Activated T-helper 1 cell treated with anti-CD3 and anti-CD28 coated beads, Interleukin-12 subunit alpha, Interleukin-12 subunit beta, Interleukin-2, Interleukin-4 antibody, amounts not matched to agents 30 ng/mL and 10 ng/mL and 1 ng/mL, durations not matched to agents 14 hours and 24 hours and 36 hours (primary cell): ENCODE results near the gene DNM1L. TPM values are rescaled to one million over a fixed set of nuclear protein-coding genes. Genes with fewer than 3 reads are reported as not detected.

Source experiments
- DNase-seq: peaks from one replicate; pipeline ENCODE4 v3.0.0; 2021; ENCODE audit warnings: low spot score
- H3K27ac Mint-ChIP-seq: one replicate; pipeline ENCODE4 v1.8.0; 2021; ENCODE audit warnings: mild to moderate bottlenecking, mixed read lengths
- H3K27me3 Mint-ChIP-seq: one replicate; pipeline ENCODE4 v1.8.0; 2022; ENCODE audit warnings: mild to moderate bottlenecking, moderate library complexity, mixed read lengths; ENCODE audit not compliant: insufficient read depth
- H3K36me3 Mint-ChIP-seq: one replicate; pipeline ENCODE4 v1.8.0; 2021; ENCODE audit warnings: low read depth, mixed read lengths
- H3K4me1 Mint-ChIP-seq: one replicate; pipeline ENCODE4 v1.8.0; 2021; ENCODE audit warnings: low read depth, mixed read lengths
- H3K4me3 Mint-ChIP-seq: one replicate; pipeline ENCODE4 v1.8.0; 2021; ENCODE audit warnings: mild to moderate bottlenecking, moderate library complexity, mixed read lengths
- H3K9me3 Mint-ChIP-seq: one replicate; pipeline ENCODE4 v1.8.0; 2021; ENCODE audit warnings: mixed read lengths
- intact Hi-C: fragments of 100-400 bp; cut with micrococcal nuclease; formaldehyde crosslinking; loops from one replicate; pipeline ENCODE4 v1.15.1; 2024
- total RNA-seq: library from RNA; stranded (reverse); gene quantifications from 2 replicates; pipeline ENCODE4 v1.2.3, GENCODE V29; 2022

DNM1L gene
- total RNA-seq, result 87.0 and 91.9 TPM in 2 replicates

GRCh38 chr12:32679091-32679919, at the start of gene DNM1L:
Gene DNM1L (plus strand): TSS chr12:32679301. CDS start chr12:32679364, 63 bp downstream.
- intact Hi-C loops, result loop anchor here (1.0 to 10.0 kb wide), 7 partner anchors 76 to 1353 kb away; partner anchors contain the start of genes ALG10, AMN1, ETFBKMT and FGD4
- peak within 1 kb of the TSS; percentile 92 for H3K27ac Mint-ChIP-seq
- H3K9me3 Mint-ChIP-seq, result no peaks in the 10 kb centered on the region
- peak; percentile 90 for DNase-seq
- H3K36me3 Mint-ChIP-seq, result peaks cover 6% of the 10 kb centered on the region
- H3K27me3 Mint-ChIP-seq, result no peaks in the 10 kb centered on the region
- H3K4me1 Mint-ChIP-seq, result peaks cover 35% of the 10 kb centered on the region
- peak within 1 kb of the TSS; percentile 95 for H3K4me3 Mint-ChIP-seq

GRCh38 chr12:32641287-32641901, 37.7 kb upstream of the DNM1L start:
- no peak for DNase-seq
- Mint-ChIP-seq H3K36me3 (no peaks in the 10 kb centered on the region), H3K27me3 (no peaks in the 10 kb centered on the region), H3K27ac (no peak overlapping the region), H3K9me3 (no peaks in the 10 kb centered on the region), H3K4me3 (no peak overlapping the region), H3K4me1 (no peaks in the 10 kb centered on the region)
- intact Hi-C loops, result no loop called here

DNA sequence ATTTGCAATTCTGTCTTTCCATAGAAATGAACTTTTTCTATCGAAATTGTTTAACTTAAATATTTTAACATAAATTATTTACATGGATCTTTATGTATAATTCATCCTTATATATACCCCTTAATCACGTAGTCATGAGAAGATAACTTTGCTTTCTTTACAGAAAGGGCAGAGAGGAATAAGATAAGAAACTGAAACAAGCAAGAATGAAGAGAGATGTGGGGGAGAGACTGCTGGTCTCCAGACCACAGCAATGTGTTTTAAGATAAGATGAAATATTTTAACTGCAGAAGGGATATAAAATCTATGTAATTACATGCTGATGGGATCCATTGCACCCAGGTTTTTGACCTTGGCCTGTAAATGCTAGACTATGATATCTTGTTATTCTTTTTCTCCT, 34.7 kb upstream of the DNM1L start:
- no peaks in the 10 kb centered on the region for H3K4me1 Mint-ChIP-seq
- no peak for DNase-seq
- H3K4me3 Mint-ChIP-seq, result no peak overlapping the region
- H3K36me3 Mint-ChIP-seq, result no peaks in the 10 kb centered on the region
- peaks cover 2% of the 10 kb centered on the region for H3K27me3 Mint-ChIP-seq
- intact Hi-C loops, result no loop called here
- no peaks in the 10 kb centered on the region for H3K9me3 Mint-ChIP-seq
- H3K27ac Mint-ChIP-seq, result no peak overlapping the region

GRCh38 chr12:32647275-32647674, 31.8 kb upstream of the DNM1L start:
- Mint-ChIP-seq H3K36me3 (no peaks in the 10 kb centered on the region), H3K27ac (no peak overlapping the region), H3K9me3 (no peaks in the 10 kb centered on the region), H3K27me3 (peaks cover 4% of the 10 kb centered on the region), H3K4me3 (no peak overlapping the region), H3K4me1 (no peaks in the 10 kb centered on the region)
- DNase-seq, result no peak
- intact Hi-C loops, result no loop called here

DNA sequence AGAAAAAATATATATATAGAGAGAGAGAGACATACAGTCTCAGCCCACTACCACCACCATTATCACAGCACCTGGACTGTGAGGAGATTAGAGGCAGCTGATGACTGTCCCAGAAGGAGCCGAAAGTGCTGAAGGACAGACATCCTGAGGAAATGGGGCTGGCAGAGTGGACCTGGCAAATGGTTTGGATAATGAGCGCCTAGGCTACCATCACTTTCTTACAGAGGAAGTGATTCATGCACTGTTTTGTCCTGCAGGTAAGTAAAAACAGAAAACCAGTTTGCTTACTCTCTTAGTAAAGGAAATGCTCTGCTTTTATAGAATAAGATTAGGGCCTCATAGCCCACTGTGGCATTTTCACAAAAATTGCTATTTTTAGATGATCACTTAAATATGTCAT, 28.6 kb upstream of the DNM1L start:
- no peak overlapping the region for H3K27ac Mint-ChIP-seq
- H3K4me3 Mint-ChIP-seq, result no peak overlapping the region
- H3K27me3 Mint-ChIP-seq, result peaks cover 6% of the 10 kb centered on the region
- intact Hi-C loops, result no loop called here
- H3K4me1 Mint-ChIP-seq, result no peaks in the 10 kb centered on the region
- no peaks in the 10 kb centered on the region for H3K36me3 Mint-ChIP-seq
- no peak for DNase-seq
- no peaks in the 10 kb centered on the region for H3K9me3 Mint-ChIP-seq

DNA sequence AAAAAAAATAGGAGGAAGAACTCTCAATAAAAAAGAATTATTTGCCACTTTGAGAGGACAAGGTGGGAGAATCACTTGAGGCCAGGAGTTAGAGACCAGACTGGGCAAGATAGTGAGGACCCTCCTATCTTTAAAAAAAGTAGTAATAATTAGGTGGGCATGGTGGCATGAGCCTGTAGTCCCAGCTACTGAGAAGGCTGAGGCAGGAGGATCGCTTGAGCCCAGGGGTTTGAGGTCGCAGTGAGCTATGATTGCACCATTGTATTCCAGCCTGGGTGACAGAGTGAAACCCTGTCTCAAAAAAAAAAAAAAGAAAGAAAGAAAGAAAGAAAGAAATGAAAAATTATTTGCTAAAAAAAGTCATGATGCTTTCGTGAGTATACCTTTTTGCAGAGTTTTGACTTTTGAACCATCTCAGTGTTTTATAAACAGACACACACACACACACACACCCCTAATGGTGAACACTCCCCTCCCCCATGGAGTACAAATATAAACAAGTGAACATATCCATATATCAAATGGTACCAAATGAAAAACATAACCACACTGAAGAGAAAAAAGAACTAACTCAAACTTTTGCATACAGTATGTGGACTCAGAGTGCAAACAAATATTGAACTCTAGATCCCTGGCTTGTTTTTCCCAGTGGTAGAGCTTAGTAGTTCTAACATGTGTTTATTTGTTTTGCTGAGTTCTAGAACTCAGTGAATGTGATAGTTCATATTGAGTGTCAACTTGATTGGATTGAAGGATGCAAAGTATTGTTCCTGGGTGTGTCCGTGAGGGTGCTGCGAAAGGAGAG, 27.7 kb upstream of the DNM1L start:
- Mint-ChIP-seq H3K36me3 (no peaks in the 10 kb centered on the region), H3K4me1 (no peaks in the 10 kb centered on the region), H3K27ac (no peak overlapping the region), H3K4me3 (no peak overlapping the region), H3K9me3 (no peaks in the 10 kb centered on the region), H3K27me3 (peaks cover 6% of the 10 kb centered on the region)
- DNase-seq, result no peak
- intact Hi-C loops, result no loop called here

- H3K4me3 Mint-ChIP-seq, result no peak overlapping the region
- intact Hi-C loops, result no loop called here
- H3K9me3 Mint-ChIP-seq, result no peaks in the 10 kb centered on the region
- no peak for DNase-seq
- no peaks in the 10 kb centered on the region for H3K36me3 Mint-ChIP-seq
- H3K4me1 Mint-ChIP-seq, result no peaks in the 10 kb centered on the region
- no peak overlapping the region for H3K27ac Mint-ChIP-seq
- peaks cover 6% of the 10 kb centered on the region for H3K27me3 Mint-ChIP-seq
Observed at GRCh38 chr12:32651956-32652210, 27.2 kb upstream of the DNM1L start.

DNA sequence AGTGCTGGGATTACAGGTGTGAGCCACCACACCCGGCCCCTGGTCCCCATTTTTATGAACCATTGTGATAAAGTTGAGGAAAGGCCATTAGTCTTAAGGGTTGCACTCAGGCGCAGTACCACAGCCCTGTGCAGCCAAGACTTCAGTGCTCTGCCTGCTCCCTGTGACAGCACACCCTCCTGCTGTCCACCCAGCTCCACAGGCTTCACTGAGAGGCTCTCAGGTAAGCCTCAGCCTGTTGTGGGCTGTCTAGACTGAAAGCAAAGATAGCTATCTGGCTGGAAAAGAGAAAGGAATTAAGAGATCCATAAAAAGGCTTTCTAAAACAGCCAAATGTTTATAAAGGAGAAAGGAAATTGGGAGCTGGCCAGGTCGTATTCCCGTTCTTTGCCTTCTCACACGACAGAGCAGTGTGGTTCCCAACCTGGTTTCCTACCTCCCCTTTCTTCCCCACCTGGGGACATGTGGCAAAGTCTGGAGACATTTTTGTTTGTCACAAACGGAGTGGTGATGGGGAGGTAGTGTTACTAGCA, 19.1 kb upstream of the DNM1L start:
- H3K9me3 Mint-ChIP-seq, result no peaks in the 10 kb centered on the region
- H3K27ac Mint-ChIP-seq, result no peak overlapping the region
- peaks cover 10% of the 10 kb centered on the region for H3K4me1 Mint-ChIP-seq
- no peak overlapping the region for H3K4me3 Mint-ChIP-seq
- intact Hi-C loops, result loop anchor here (5.0 kb wide), 2 partner anchors 73 to 103 kb away; no protein-coding TSS in a partner anchor
- DNase-seq, result no peak
- H3K36me3 Mint-ChIP-seq, result no peaks in the 10 kb centered on the region
- peaks cover 3% of the 10 kb centered on the region for H3K27me3 Mint-ChIP-seq

DNA sequence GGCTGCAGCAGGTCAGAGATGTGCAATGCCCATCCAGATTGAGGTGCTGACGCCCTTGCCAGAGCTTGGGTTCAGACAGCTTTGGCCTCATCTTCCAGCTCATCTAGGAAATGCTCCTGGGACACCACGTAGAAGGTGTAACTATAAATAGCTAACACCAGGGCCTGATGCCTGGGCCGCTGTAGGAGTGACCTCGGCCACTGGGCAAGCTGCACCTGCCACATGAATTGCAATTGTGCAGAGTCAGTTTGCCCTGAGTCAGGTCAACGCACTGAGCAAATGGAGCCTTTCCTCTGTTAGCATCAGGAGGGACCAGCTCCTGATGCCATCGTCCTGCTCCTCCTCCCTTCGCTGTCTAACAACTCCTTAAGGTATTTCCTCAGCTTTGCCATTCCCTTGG, 17.4 kb upstream of the DNM1L start:
- no peaks in the 10 kb centered on the region for H3K36me3 Mint-ChIP-seq
- intact Hi-C loops, result no loop called here
- DNase-seq, result no peak
- peaks cover 10% of the 10 kb centered on the region for H3K4me1 Mint-ChIP-seq
- H3K27ac Mint-ChIP-seq, result no peak overlapping the region
- H3K4me3 Mint-ChIP-seq, result no peak overlapping the region
- H3K9me3 Mint-ChIP-seq, result no peaks in the 10 kb centered on the region
- H3K27me3 Mint-ChIP-seq, result peaks cover 2% of the 10 kb centered on the region

GRCh38 chr12:32662665-32663064, 16.4 kb upstream of the DNM1L start:
- peaks cover 6% of the 10 kb centered on the region for H3K4me1 Mint-ChIP-seq

GRCh38 chr12:32666018-32666417, 13.1 kb upstream of the DNM1L start:
- intact Hi-C loops, result no loop called here
- Mint-ChIP-seq H3K27me3 (peaks cover 4% of the 10 kb centered on the region), H3K9me3 (no peaks in the 10 kb centered on the region), H3K27ac (no peak overlapping the region), H3K36me3 (no peaks in the 10 kb centered on the region), H3K4me1 (no peaks in the 10 kb centered on the region), H3K4me3 (no peak overlapping the region)
- no peak for DNase-seq

More at GRCh38 chr12:32662665-32663064, 16.4 kb upstream of the DNM1L start:
- DNase-seq, result no peak
- H3K9me3 Mint-ChIP-seq, result no peaks in the 10 kb centered on the region
- H3K36me3 Mint-ChIP-seq, result no peaks in the 10 kb centered on the region
- intact Hi-C loops, result no loop called here
- no peak overlapping the region for H3K4me3 Mint-ChIP-seq
- H3K27me3 Mint-ChIP-seq, result peaks cover 2% of the 10 kb centered on the region
- no peak overlapping the region for H3K27ac Mint-ChIP-seq

GRCh38 chr12:32669584-32669983, 9.5 kb upstream of the DNM1L start:
- Mint-ChIP-seq H3K27me3 (peaks cover 2% of the 10 kb centered on the region), H3K36me3 (no peaks in the 10 kb centered on the region), H3K4me3 (no peak overlapping the region), H3K9me3 (no peaks in the 10 kb centered on the region), H3K4me1 (no peaks in the 10 kb centered on the region), H3K27ac (no peak overlapping the region)
- intact Hi-C loops, result no loop called here
- DNase-seq, result no peak
